ENCODE results near the gene HSCB. TPM values are rescaled to one million over a fixed set of nuclear protein-coding genes. Genes with fewer than 3 reads are reported as not detected.

Gene HSCB
- total and polyA plus RNA-seq, 2 of the 4 experiments (the other 2 are of a cell fraction) = 5.4 to 13.2 TPM

GRCh38 chr22:28791841-28792490 is 50.1 kb downstream of the HSCB start:
- no peak overlapping the region for H3K18ac ChIP-seq (ENCODE audit: low read depth, low read length)
- ATAC-seq (ENCODE audit: low read depth) (no peak), DNase-seq (peak; percentile 31)
- in situ Hi-C loops (cut with MboI; ENCODE audit: low sequenced_read_pairs) = no loop called here
- no peak overlapping the region for H4K8ac ChIP-seq (ENCODE audit: low read depth in 2 of 2, low read length in 2 of 2)
- H3K4me3 ChIP-seq (ENCODE audit: insufficient read depth, low read depth, low read length) = no peak overlapping the region
- H3K79me1 ChIP-seq (ENCODE audit: low read depth in 1 of 2, low read length in 2 of 2) = peaks cover 19 to 28% of the 10 kb centered on the region in 2 experiments
- dilution Hi-C loops (cut with HindIII; ENCODE audit: low sequenced_read_pairs, unreplicated experiment) = no loop called here
- peaks cover 8% of the 10 kb centered on the region; the same call in 1 of the 2 replicates for H3K9me1 ChIP-seq (ENCODE audit: insufficient read depth, low read length)
- H3K36me3 ChIP-seq (ENCODE audit: control insufficient read depth, insufficient read depth, low read length) = peaks cover 31% of the 10 kb centered on the region
- H3K9me3 ChIP-seq (ENCODE audit: control insufficient read depth, insufficient read depth, low read length) = no peaks in the 10 kb centered on the region
- no peak overlapping the region for H3K4me2 ChIP-seq (ENCODE audit: low read depth, low read length)
- no TSS peak for BruUV-seq (replicated peaks)
- no peak overlapping the region for H4K91ac ChIP-seq (ENCODE audit: insufficient read depth, low read depth, low read length)
- no peak overlapping the region for H2BK5ac ChIP-seq (ENCODE audit: low read depth, low read length, poor library complexity, severe bottlenecking)
- no peak overlapping the region for H3K56ac ChIP-seq (ENCODE audit: extremely low read depth, insufficient read depth, low read length)
- peaks cover 3% of the 10 kb centered on the region; the same call in 1 of the 2 replicates for H3K4me1 ChIP-seq (ENCODE audit: control insufficient read depth, insufficient read depth, low read length)
- peaks cover 38% of the 10 kb centered on the region for H4K20me1 ChIP-seq (ENCODE audit: insufficient read depth, low read length)
- no peak overlapping the region for H3K4ac ChIP-seq (ENCODE audit: low read depth, low read length)
- intact Hi-C loops (cut with micrococcal nuclease) = loop anchor here (10.0 kb wide), 1 partner anchor 187 kb away; no protein-coding TSS in a partner anchor
- no peak overlapping the region for H3K23ac ChIP-seq (ENCODE audit: low read depth, low read length)
- H2BK120ac ChIP-seq (ENCODE audit: low read depth, low read length) = no peak overlapping the region
- no peak overlapping the region for H3K9ac ChIP-seq (ENCODE audit: low read depth, low read length)
- no peak overlapping the region for H2AFZ ChIP-seq (replicated peaks; ENCODE audit: low read length, poor library complexity)
- no peaks in the 10 kb centered on the region for H3K27me3 ChIP-seq (ENCODE audit: control insufficient read depth, insufficient read depth, low read length)
- ChIA-PET CTCF (interaction anchor here (0.6 kb wide), 3 partner anchors 11 to 255 kb away, joined by 3 read pairs; no protein-coding TSS in a partner anchor), POLR2A (ENCODE audit: unreplicated experiment) (interaction anchor here (0.6 to 0.7 kb wide), 2 partner anchors 261 to 873 kb away, joined by 3 read pairs; partner anchors contain the start of gene PITPNB)
- H2BK20ac ChIP-seq (ENCODE audit: low read depth, low read length) = no peak overlapping the region
- no peak overlapping the region for H4K5ac ChIP-seq (ENCODE audit: low read depth, low read length)
- H3K14ac ChIP-seq (replicated peaks; ENCODE audit: low read depth, low read length) = no peak overlapping the region
- no peak overlapping the region for H2AK9ac ChIP-seq (replicated peaks; ENCODE audit: low read depth, low read length, poor library complexity)
- no peak overlapping the region for H2BK15ac ChIP-seq (ENCODE audit: low read depth, low read length)
- H2AK5ac ChIP-seq (ENCODE audit: low read depth, low read length) = no peak overlapping the region
- TF ChIP-seq MXI1 (IDR thresholded peaks at IDR 0.05; ENCODE audit: borderline replicate concordance, low read depth, low read length) (no peak), RAD21 (IDR thresholded peaks at IDR 0.05; ENCODE audit: low read length) (no peak), CEBPB (IDR thresholded peaks at IDR 0.05; ENCODE audit: low read depth, low read length) (no peak), POLR2A (IDR thresholded peaks at IDR 0.05; ENCODE audit: low read depth, low read length) (no peak), CHD1 (IDR thresholded peaks at IDR 0.05; ENCODE audit: low read depth, low read length) (no peak), RCOR1 (IDR thresholded peaks at IDR 0.05; ENCODE audit: insufficient replicate concordance, low read length) (no peak), FOS (IDR thresholded peaks at IDR 0.05; ENCODE audit: low read depth, low read length) (no peak), MAFK (IDR thresholded peaks at IDR 0.05; ENCODE audit: low read depth, low read length) (no peak), MAZ (IDR thresholded peaks at IDR 0.05; ENCODE audit: borderline replicate concordance, low read depth, low read length) (no peak), SMC3 (IDR thresholded peaks at IDR 0.05; ENCODE audit: low read depth, low read length) (no peak), NFE2L2 (IDR thresholded peaks at IDR 0.05; ENCODE audit: low read depth, low read length) (no peak), CTCF (conservative IDR thresholded peaks at IDR 0.05; ENCODE audit: low read depth, low read length) (no peak), RFX5 (IDR thresholded peaks at IDR 0.05; ENCODE audit: low read depth, low read length) (no peak), BHLHE40 (IDR thresholded peaks at IDR 0.05; ENCODE audit: low read depth, low read length) (no peak)
- TF ChIP-seq, protein P1, sequence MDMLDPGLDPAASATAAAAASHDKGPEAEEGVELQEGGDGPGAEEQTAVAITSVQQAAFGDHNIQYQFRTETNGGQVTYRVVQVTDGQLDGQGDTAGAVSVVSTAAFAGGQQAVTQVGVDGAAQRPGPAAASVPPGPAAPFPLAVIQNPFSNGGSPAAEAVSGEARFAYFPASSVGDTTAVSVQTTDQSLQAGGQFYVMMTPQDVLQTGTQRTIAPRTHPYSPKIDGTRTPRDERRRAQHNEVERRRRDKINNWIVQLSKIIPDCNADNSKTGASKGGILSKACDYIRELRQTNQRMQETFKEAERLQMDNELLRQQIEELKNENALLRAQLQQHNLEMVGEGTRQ (IDR thresholded peaks at IDR 0.05; ENCODE audit: low read depth, low read length) = no peak
- TF ChIP-seq, protein P2, sequence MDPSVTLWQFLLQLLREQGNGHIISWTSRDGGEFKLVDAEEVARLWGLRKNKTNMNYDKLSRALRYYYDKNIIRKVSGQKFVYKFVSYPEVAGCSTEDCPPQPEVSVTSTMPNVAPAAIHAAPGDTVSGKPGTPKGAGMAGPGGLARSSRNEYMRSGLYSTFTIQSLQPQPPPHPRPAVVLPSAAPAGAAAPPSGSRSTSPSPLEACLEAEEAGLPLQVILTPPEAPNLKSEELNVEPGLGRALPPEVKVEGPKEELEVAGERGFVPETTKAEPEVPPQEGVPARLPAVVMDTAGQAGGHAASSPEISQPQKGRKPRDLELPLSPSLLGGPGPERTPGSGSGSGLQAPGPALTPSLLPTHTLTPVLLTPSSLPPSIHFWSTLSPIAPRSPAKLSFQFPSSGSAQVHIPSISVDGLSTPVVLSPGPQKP (IDR thresholded peaks at IDR 0.05; ENCODE audit: borderline replicate concordance, low read depth, low read length) = no peak
- H3K27ac ChIP-seq (ENCODE audit: insufficient read depth, low read length) = no peak overlapping the region
- WGBS, 2 experiments (ENCODE audit: extremely low coverage in 2 of 2, insufficient read length in 1 of 2) = no CpG with 5 or more reads among the region's 3 CpGs
